DMS 273 (cell line): ENCODE data around the gene ATP2B3.

Source experiments
- DNase-seq: peaks from one replicate; lab custom pipeline; 2025; ENCODE audit not compliant: unreplicated experiment; lab: John Stamatoyannopoulos, UW

The ATP2B3 gene

GRCh38 chrX:153609917-153610835 lies 92.7 kb downstream of the ATP2B3 start:
- DNase-seq: peak; percentile 95

DNA sequence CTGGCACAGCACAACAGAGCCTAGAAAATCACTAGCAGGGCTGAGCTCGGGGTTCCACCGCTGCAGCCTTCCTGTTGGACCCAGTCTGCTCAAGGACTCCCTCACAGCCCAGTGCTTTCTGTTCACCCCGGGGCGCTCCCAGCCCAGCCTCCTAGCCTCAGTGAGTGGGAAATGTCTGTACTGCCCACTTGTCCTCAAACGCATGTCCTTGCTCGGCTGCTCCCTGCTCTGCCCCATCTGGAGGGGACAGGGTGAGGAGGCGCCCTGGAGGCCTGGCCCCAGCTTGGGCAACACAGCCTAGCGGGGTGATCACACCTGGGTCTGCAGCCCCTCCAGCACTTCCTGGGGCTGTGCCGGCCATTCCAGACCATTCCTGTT lies 93.4 kb downstream of the ATP2B3 start:
- no peak for DNase-seq

GRCh38 chrX:153611298-153612095 lies 94.1 kb downstream of the ATP2B3 start:
- no peak for DNase-seq

- no peak for DNase-seq
Measured at GRCh38 chrX:153612413-153612812, 95.0 kb downstream of the ATP2B3 start.

DNA sequence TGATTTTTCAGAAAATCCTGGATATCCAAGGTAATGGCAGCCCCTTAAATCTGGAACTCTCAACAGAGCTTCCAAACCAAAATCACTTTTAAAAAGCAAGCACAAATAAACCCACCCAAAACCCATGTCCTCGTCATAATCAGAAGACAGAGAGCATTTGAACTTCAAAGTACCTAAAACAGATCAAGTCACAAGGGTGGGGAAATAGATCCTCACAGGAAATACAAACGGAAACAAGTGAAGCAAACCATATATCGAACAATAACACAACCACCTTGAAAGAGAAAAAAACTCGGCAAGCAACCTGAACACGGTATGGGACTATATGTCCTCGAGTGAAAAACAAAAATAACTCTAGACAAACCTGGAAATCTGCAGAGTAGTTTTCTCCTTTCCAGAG lies 97.4 kb downstream of the ATP2B3 start:
- DNase-seq: no peak

DNA sequence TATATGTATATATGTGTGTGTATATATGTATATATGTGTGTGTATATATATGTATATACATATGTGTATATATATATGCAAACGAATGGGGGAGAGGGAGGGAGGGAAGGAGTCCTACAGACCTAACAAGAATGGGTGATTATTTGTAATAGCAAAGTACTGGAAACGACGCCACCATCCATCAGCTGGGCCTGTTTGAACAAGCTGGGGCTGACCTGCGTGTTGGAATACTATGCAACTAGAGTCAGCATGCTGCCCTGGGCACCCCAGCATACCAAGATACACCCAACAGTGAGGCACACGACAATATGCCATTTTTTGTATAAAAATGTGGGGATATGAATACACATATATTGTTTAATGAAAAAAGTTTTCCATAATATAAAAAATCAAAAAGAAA lies 103.1 kb downstream of the ATP2B3 start:
- no peak for DNase-seq

DNA sequence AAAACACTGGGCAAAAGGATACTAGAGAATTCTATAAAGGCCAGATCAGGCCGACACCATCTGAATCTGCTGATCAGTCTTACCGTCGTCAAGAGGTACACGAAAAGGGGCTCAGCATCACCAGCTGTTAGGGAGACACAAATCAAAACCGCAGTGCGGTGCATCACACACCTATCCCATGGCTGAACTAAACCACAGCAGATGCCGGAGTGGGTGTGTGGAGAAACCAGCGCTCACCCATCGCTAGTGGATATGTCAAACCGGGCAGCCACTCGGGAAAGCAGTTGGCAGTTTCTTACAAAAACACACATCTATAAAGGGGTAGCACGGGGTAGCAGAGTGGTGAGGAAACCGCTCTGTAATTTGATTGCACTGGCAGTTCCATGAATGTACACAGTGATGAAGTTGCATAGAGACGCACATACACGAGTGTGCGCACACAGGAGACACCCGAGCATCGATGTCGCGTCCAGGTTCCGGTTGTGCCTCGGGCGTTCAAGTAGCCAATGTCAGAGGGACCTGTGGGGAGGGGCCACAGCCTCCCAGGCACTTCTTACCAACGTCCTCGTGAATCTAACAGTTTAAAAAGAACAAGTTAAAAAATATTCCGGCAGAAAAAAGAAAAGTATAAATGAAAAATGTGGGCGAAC lies 104.6 kb downstream of the ATP2B3 start:
- no peak for DNase-seq

GRCh38 chrX:153622661-153623309 lies 105.3 kb downstream of the ATP2B3 start:
- no peak for DNase-seq

- DNase-seq: no peak
Measured at GRCh38 chrX:153623310-153624029, 106.0 kb downstream of the ATP2B3 start.

- no peak for DNase-seq
Measured at GRCh38 chrX:153624196-153625091, 107.0 kb downstream of the ATP2B3 start.

DNA sequence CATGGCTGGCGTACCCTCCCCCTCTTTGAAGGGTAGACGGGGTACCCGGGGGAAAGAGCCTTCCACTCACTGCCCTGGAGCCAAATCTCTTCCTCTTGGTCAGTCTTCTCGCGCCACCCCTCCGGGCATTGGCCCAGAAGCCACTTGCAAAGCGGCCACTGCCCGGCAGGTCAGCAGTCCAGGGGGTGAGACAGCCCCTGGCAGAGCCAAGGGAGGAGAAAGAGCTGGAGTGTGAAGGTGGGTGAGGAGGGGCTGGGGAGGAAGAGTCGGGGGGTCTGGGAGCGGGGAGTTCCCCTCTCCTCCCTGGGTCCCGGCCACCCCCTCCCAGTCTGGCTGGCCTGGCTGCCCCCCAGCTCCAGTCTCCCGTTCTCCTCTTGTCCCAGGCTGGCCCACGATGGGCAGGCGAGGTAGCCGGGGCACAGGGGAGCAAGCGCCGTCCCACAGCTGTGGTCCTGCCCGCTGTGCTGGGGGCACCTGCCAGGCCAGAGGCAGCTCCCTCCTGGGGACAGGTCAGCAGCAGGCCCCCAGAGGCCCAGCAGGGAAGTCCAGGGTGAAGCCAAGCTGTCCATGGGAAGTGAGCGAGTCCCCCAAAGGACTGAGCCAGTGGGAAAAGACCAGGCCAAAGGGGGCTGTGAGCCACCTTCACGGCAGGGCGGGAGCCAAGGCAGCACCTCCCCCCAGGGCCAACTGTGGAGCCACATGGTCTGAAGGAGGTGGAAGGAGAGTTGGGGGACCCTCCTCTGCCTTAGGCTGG lies 108.0 kb downstream of the ATP2B3 start:
- DNase-seq: no peak

DNA sequence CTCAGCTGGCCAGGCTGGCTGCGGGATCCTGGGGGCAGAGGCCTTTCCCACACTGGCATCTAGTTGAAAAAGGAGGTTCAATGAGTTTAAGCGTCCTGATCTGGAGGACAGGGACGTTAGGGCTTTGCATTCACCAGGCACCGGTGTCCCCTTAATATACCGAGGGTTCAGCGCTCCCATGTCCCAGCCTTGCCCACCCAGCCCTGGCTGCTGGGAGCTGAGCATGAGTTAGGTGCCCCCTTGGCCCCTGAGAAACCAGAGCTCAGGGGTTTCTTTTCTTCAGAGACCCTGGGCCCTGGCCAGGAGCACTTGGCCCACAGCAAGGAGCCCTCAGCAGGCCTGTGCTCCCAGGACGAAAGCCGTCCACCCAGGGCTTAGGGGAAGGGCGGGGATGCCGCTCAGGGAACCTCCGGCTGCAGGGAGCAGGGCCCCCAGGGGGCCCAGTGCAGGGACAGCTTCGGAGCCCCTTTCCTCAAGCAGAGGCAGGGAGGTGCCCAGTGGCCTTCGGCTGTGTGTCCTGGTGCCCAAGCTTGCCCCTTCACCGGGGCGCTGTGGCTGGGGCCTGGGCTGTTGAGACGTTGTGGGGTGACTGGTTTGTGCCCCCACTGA lies 108.7 kb downstream of the ATP2B3 start:
- no peak for DNase-seq

DNA sequence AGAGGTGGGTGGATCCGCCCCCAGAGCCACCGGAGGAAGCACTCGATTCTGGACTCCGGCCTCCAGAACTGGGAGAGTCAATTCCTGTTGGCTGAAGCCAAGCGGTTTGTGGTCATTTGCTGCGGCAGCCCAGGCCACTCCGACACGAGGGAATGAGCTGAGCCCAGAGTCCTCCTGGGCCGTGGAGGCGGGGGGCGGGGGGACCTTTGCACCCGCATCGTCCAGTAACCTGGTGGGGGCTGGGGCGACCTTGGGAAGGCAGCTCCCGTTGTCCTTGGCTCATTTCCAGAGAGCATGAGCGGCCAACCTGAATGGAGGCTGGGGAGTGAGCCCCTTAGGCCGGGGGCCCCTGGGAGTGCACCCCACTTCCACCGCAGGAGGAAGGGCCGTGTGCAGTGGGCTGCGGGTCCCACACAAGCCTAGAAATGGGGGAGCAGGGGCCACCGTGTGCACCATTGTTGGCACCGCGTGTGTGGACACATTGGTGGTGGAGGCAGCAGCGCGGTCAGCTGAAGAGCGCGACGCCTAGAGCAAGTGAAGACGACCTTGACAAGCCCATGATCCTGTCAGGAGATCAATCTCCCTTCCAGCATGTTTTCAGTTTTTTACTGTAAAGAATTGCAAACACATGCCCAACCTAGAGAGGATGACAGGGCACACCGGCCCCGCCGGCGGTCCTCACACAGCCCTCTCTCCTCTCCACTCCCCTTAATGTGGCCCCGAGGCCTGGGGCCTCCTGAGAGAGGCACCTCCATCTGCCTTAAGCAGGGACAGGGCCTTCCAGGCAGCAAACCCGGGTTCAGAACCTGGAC lies 109.6 kb downstream of the ATP2B3 start:
- no peak for DNase-seq

GRCh38 chrX:153627675-153628111 lies 110.3 kb downstream of the ATP2B3 start:
- DNase-seq: peak; percentile 42

GRCh38 chrX:153628129-153628528 lies 110.7 kb downstream of the ATP2B3 start:
- no peak for DNase-seq

- DNase-seq: no peak
Measured at GRCh38 chrX:153628665-153629064, 111.2 kb downstream of the ATP2B3 start.

GRCh38 chrX:153631346-153631745 lies 113.9 kb downstream of the ATP2B3 start:
- DNase-seq: no peak
